LNCAP (cell line): Measurements from ENCODE around the gene RETN.
A peak's percentile ranks its signal among the peaks of the same experiment; 100 is the strongest.

ENCODE experiments used
- CTCF ChIP-seq: fragments of 450-650 bp; IDR thresholded peaks from 2 replicates; pipeline ENCODE4 v1.5.1; 2017; ENCODE audit warnings: mild to moderate bottlenecking

Gene RETN

GRCh38 chr19:7647156-7647555 is 21.7 kb upstream of the RETN start:
- TF ChIP-seq CTCF = no peak

GRCh38 chr19:7648265-7649014 is 20.4 kb upstream of the RETN start:
- no peak for TF ChIP-seq CTCF

GRCh38 chr19:7650148-7650547 is 18.7 kb upstream of the RETN start:
- TF ChIP-seq CTCF = no peak

GRCh38 chr19:7652061-7652641 is 16.7 kb upstream of the RETN start:
- TF ChIP-seq CTCF = peak; percentile 99

- TF ChIP-seq CTCF = no peak
These were observed 14.4 kb upstream of the RETN start for GRCh38 chr19:7654401-7654800.

GRCh38 chr19:7655581-7655980 is 13.3 kb upstream of the RETN start:
- TF ChIP-seq CTCF = no peak

GRCh38 chr19:7657131-7657751 is 11.6 kb upstream of the RETN start:
- no peak for TF ChIP-seq CTCF
